ENCODE results near the gene EEF2K. TPM values are rescaled to one million over a fixed set of nuclear protein-coding genes. Genes with fewer than 3 reads are reported as not detected.
A peak's percentile ranks its signal among the peaks of the same experiment; 100 is the strongest.

Gene EEF2K
- total and polyA plus RNA-seq, 2 of the 13 experiments (the other 11 are each of a cell fraction or from before 2014, with no cell fraction given): 22.0 to 23.8 TPM

- TF ChIP-seq STAT6 (CRISPR knock-in tag; IDR thresholded peaks at IDR 0.05; ENCODE audit: borderline replicate concordance) (peak; percentile 99), IKZF1 (IDR thresholded peaks at IDR 0.05) (no peak), CAMTA2 (CRISPR knock-in tag; IDR thresholded peaks at IDR 0.05; ENCODE audit: borderline replicate concordance) (no peak; the same call in none of the 2 replicates), ZNF674 (CRISPR knock-in tag; IDR thresholded peaks at IDR 0.05; ENCODE audit: low read depth) (peak; percentile 97), BCL3 (CRISPR knock-in tag; IDR thresholded peaks at IDR 0.05) (peak; percentile 87), ETV6 (CRISPR knock-in tag; conservative IDR thresholded peaks at IDR 0.05) (peak; percentile 84; the same call in 1 of the 2 replicates), ZBTB20 (CRISPR knock-in tag; IDR thresholded peaks at IDR 0.05; ENCODE audit: borderline replicate concordance, low read depth) (peak; percentile 70), PAF1 (CRISPR knock-in tag; IDR thresholded peaks at IDR 0.05) (no peak), ZNF143 (CRISPR knock-in tag; IDR thresholded peaks at IDR 0.05) (peak; percentile 71), REST (IDR thresholded peaks at IDR 0.05; ENCODE audit: borderline replicate concordance in 1 of 2, low read depth in 1 of 2, low read length in 2 of 2) (peak in 1 of 2 experiments; percentile 37; a peak in 1 of 4 replicates), GABPB1 (CRISPR knock-in tag; IDR thresholded peaks at IDR 0.05) (peak; percentile 92), MZF1 (CRISPR knock-in tag; IDR thresholded peaks at IDR 0.05; ENCODE audit: borderline replicate concordance) (no peak), ZBTB1 (CRISPR knock-in tag; IDR thresholded peaks at IDR 0.05; ENCODE audit: borderline replicate concordance) (0 out of 2 replicates have a peak, but pooled peaks have one; percentile 36), TBL1XR1 (IDR thresholded peaks at IDR 0.05; ENCODE audit: borderline replicate concordance, low read length, partially characterized antibody) (no peak), LCORL (IDR thresholded peaks at IDR 0.05) (no peak), LCORL (CRISPR knock-in tag; IDR thresholded peaks at IDR 0.05) (peak; percentile 97), RNF2 (conservative IDR thresholded peaks at IDR 0.05; ENCODE audit: low read depth) (peak; percentile 85), ZNF678 (CRISPR knock-in tag; IDR thresholded peaks at IDR 0.05) (peak; percentile 41), ZNF788 (CRISPR knock-in tag; IDR thresholded peaks at IDR 0.05; ENCODE audit: borderline replicate concordance) (peak; percentile 98; the same call in 1 of the 2 replicates), ZNF10 (CRISPR knock-in tag; IDR thresholded peaks at IDR 0.05; ENCODE audit: borderline replicate concordance, low read depth) (0 out of 2 replicates have a peak, but pooled peaks have one; percentile 89), ZNF605 (CRISPR knock-in tag; IDR thresholded peaks at IDR 0.05) (peak; percentile 89; the same call in 1 of the 2 replicates), ZNF24 (IDR thresholded peaks at IDR 0.05) (peak; percentile 78; the same call in 1 of the 2 replicates)
Measured at GRCh38 chr16:22206013-22206841, at the start of gene EEF2K (continued).

All from HepG2 (cell line).